Inflammatory macrophage (primary cell): Measurements from ENCODE around the gene TBC1D2B.
"Not testable (repeated sequence)": the region's sequence is repeated elsewhere in the genome, so short reads cannot be mapped to it uniquely, and the experiment has no call there.

ENCODE experiments used
- DNase-seq, 2 donors: peaks; one replicate each; pipeline ENCODE4 v3.0.0-alpha.2; 2020 to 2022

TBC1D2B gene

GRCh38 chr15:77985031-77985930 is 92.2 kb downstream of the TBC1D2B start:
- no peak for DNase-seq

DNA sequence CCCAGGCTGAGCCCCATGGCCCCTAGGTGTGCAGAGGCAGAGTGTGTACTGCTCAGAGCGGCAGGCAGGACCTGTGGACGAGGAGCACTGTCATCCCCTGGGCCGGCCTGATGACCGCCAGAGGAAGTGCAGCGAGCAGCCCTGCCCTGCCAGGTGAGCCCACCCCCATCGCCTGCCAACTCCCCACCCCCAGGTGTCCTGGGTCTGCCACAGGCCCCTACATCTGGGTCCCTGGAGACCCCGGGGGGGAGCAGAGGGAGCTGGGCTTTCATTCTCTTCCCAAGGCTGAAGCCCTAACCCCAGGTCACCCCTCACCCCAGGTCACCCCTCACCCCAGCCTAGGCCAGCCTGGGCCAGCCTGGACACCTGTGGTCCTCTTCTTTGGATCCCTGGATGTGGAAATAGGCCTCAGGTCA is 93.1 kb downstream of the TBC1D2B start:
- DNase-seq = no peak

GRCh38 chr15:77983708-77984445 is 93.6 kb downstream of the TBC1D2B start:
- DNase-seq = no peak

GRCh38 chr15:77983091-77983707 is 94.3 kb downstream of the TBC1D2B start:
- no peak for DNase-seq

DNA sequence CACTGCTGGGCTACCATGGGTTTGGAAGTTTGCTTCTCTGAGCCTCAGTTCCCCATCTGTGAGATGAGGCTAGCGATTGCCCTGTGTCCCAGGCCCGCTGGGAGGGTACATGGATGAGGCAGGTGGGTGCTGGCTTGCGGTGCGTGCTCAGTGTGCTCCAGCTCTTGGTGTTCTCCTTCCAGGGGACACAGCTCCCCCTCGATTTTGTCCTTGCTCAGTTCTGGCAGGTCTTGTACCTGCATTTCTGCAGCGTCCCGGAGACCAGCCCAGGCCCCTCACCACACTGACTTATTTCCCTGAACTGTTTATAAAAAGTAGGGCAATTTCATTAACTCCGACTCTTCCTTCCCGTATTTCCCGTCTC is 95.4 kb downstream of the TBC1D2B start:
- no peak for DNase-seq

- DNase-seq = no peak
These were observed 96.0 kb downstream of the TBC1D2B start for GRCh38 chr15:77981281-77982126.

- DNase-seq = not testable (repeated sequence)
These were observed 96.8 kb downstream of the TBC1D2B start for GRCh38 chr15:77980674-77981073.

DNA sequence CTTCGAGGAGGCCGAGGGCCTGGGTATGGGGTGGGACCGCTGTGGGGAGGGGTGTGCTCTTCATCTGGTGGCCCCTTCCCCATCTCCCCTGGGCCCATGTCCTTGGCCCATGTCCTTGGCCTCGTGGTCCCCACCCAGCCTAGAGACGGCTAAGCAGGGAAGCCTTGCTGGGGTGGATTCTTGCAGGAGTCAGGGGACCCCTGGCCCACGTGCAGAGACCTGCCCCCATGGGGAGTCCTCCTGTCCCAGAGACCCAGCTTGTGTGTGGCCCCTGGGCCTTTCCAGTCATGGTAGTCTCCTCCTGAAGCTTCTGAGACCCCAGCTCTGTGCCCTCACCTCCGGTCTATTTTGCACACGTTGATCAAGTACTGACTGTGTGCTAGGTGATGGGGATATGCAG is 97.4 kb downstream of the TBC1D2B start:
- DNase-seq = no peak

DNA sequence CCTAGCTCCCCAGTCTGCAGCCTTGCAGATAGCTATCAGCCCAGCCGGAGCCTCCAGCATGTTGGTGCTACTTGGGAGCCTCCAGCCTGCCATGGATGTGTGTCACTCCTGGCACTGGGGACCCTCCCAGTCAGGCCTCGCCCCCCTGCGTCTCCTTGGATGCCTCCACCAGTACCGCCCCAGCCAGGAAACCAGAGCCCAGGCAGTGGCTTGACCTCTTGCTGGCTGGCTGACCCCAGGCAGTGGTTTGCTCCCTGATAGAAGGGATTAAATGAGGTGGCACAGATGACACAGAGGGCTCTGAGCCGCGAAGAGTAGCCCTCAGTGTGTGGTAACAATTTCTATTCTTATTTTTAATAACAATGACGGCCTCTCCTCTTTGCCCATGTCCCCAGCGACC is 98.4 kb downstream of the TBC1D2B start:
- not testable (repeated sequence) for DNase-seq

GRCh38 chr15:77978759-77979145 is 98.8 kb downstream of the TBC1D2B start:
- not testable (repeated sequence) for DNase-seq

GRCh38 chr15:77977903-77978758 is 99.4 kb downstream of the TBC1D2B start:
- not testable (repeated sequence) for DNase-seq

DNA sequence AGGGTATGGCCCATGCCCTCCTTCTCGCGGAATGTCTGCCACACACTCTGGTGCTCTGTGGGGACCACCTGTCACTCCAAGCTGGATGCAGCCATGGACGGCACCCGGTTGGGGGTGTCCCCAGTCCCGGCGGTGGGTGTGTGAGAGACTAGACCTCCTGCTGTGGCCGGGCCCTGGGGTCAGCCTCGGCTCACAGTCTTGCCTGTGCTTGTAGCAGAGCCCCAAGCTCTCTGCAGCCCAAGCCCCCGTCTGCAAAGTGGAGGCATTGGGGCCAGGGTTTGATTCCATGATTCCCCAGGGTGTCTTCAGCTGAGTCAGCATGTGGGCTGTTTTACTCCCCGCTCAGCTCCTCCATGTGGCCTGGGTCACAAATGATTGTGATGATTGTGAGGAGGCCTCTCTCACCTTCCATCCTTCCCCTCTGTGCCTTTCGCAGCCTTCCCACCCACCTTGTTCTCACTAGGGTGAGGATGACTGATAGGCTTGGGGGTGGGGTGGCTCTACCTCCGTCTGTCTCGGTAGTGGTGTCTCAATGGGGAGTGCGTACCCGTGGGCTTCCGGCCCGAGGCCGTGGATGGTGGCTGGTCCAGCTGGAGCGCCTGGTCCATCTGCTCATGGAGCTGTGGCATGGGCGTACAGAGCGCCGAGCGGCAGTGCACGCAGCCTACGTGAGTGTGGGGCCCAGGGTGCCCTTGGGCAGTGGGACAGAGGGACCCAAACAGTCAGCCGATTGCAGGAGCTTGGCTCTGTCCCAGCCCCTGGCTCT is 100.6 kb downstream of the TBC1D2B start:
- not testable (repeated sequence) for DNase-seq

GRCh38 chr15:77976095-77976450 is 101.4 kb downstream of the TBC1D2B start:
- DNase-seq = not testable (repeated sequence)

- DNase-seq = no peak
These were observed 102.0 kb downstream of the TBC1D2B start for GRCh38 chr15:77975332-77976094.

DNA sequence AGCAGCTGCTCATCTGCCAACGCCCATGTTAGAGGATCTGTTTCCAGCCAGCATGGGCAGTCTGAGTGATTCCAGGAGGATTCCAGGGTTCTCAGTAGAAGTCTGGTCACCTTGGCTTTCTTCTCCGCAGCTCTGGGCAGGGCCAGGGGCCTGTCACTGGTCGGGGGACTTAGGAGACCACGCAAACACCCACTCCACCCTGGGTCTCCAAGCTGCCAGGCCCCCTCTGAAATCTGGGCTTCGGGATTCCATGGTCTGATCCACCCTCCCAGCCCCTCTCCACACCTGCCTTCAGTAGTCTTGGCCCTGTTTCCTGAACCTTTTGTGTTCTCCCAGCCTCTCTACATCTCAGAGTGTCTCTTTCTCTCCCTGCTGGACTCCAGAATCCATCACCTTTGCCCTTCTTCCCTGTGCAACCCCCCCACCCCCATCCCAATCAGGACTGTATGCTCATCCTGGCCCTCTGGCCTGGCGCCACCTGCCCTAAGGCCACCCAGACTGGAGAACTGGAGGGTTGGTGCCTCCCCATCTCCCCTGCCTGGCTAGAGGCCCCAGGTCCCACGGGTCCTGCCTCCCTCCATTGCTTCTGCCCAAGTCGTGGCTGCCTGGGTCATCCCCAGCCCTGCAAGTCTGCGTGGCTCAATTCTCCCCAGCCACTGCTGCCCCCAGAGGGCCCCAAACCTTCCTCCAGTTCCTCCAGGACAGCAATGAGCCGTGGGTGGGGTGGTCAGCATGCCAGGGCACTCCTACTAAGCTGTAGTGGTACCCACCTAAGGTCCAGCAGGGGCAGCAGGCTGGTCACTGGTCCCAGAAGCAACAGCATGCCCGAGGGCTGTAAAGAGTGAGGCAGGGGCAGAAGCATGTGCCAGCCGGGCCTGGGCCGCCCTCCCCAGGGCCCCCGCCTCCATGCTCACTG is 102.8 kb downstream of the TBC1D2B start:
- no peak for DNase-seq

- DNase-seq = no peak
These were observed 103.5 kb downstream of the TBC1D2B start for GRCh38 chr15:77974098-77974414.

- not testable (repeated sequence) for DNase-seq
These were observed 104.0 kb downstream of the TBC1D2B start for GRCh38 chr15:77973273-77974097.

GRCh38 chr15:77972706-77973105 is 104.8 kb downstream of the TBC1D2B start:
- not testable (repeated sequence) for DNase-seq
